NCI-H2107 treated with DMSO at 0.1 percent for 48 hours (cell line): ENCODE data around the gene PRSS50.
"Not testable (repeated sequence)": the region's sequence is repeated elsewhere in the genome, so short reads cannot be mapped to it uniquely, and the experiment has no call there.

Source experiments
- DNase-seq: peaks from one replicate; lab custom pipeline; 2025; ENCODE audit not compliant: unreplicated experiment; lab: John Stamatoyannopoulos, UW

The PRSS50 gene, protein sequence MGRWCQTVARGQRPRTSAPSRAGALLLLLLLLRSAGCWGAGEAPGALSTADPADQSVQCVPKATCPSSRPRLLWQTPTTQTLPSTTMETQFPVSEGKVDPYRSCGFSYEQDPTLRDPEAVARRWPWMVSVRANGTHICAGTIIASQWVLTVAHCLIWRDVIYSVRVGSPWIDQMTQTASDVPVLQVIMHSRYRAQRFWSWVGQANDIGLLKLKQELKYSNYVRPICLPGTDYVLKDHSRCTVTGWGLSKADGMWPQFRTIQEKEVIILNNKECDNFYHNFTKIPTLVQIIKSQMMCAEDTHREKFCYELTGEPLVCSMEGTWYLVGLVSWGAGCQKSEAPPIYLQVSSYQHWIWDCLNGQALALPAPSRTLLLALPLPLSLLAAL

GRCh38 chr3:46717447-46718231, at the start of gene PRSS50:
Gene PRSS50 (minus strand): TSS chr3:46717869. CDS start chr3:46717824, 45 bp downstream.
- no peak for DNase-seq

DNA sequence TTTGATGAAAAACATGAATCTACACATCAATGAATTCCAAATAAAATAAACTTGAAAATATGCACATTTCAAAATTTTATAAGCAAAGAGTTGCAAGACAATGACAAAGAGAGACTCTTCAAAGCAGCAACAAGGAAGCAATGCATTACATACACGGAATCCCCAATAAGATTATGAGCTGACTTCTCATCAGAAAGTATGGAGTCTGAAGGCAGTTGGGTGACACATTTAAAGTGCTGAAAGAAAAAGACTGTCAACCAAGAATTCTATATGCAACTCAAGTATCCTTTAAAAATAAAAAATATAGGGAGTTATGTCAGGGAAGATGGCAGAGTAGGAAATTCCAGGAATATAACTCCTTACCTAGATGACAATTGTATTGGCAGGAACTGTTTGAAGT, 46.5 kb upstream of the PRSS50 start:
- DNase-seq: no peak

DNA sequence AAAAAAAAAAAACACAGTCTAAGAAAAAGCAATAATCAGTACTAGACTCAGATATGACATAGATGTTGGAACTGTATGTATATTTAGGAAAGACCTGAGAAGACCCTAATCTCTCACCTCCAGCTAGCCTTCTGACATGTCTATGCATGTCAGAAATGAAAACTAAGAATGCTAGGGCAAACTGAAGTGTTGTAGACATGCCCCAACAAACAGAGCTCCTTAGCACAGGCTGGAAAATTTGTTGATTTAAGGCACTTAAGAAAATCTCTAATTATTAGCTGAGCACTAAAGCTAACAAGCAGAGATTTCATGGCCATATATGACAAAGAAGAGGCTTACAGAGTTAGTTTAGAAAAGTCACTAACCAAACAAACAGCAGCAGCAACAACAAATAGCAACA, 45.5 kb upstream of the PRSS50 start:
- no peak for DNase-seq

DNA sequence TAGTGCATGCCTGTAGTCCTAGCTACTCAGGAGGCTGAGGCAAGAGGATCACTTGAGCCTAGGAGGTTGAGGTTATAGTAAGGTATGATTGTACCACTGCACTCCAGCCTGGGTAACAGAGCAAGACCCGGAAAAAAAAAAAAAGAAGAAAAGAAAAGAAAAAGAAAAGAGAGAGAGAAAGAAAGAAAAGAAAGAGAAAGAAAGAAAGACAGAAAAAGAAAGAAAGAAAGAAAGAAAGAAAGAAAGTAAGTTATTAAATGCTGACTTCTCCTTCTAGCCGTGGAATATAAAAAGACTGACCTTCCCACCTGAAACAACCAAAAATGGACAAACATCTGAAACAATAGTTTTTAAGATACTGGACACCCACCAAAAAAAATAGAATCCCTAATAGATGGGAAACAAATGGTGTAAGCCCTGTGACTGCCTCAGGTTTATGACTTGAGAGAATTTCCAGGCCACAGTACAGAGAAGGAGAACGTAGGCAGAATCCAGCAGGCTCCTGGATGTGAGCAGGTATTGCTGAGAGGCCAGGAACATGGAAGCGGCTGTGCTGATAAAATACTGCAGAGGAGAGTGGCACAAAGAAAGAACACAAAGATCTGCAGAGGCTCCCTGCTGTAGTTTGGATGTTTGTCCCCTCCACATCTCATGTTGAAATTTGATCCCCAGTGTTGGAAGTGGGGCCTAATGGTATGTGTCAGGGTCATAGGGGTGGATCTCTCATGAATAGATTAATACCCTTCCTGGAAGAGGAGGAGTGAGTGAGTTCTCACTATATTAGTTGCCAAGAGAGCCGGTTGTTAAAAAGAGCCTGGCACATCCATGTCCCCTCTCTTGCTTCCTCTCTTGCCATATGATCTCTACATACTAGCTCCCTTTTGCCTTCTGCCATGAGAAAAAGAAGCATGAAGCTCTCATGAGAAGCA, 41.8 kb upstream of the PRSS50 start:
- DNase-seq: no peak

GRCh38 chr3:46756642-46757041, 39.0 kb upstream of the PRSS50 start:
- no peak for DNase-seq

DNA sequence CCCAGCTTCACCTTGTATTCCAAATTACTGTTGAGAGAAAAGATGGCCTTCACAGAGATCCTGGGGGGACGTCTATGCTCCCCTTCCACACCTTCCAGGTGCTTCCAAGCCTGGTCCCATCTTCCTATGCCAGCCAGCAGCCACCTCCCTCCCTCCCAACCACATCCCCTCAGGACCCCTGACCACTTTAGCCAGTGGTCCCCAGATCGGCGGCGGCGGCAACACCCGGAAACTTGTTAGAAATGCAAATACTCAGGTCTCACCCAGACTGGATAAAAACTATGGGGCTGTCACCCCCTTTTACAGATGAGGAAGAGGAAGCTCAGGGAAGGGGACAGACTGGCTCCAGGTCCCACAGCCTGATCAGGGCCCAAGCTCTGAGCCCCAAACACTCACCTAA, 38.0 kb upstream of the PRSS50 start:
- DNase-seq: no peak

- DNase-seq: not testable (repeated sequence)
Observed at GRCh38 chr3:46753127-46753526, 35.5 kb upstream of the PRSS50 start.

DNA sequence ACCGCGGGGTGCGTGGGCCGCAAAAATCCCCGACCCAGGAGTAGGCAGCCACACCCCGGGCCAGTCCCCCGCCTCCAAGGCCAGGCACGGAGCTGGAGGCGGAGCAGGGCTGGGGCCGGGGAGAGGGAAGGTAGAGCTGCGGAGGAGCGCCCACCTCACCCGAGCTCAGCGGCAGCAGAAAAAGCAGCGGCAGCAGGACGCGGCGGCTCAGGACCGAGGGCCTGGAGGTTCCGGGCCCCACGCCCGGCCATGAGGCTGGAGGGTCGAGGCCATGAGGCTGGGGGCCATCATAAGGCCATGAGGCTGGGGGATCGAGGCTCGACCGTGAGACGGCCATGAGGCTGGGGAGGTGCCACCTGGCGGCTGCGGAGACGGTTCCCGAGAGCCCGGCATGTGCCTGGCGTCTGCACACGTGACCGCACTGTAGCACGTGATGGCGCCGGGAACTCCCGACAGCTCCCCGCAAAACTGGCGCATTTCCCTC, 32.9 kb upstream of the PRSS50 start:
- DNase-seq: no peak

- no peak for DNase-seq
Observed at GRCh38 chr3:46749129-46749528, 31.5 kb upstream of the PRSS50 start.

GRCh38 chr3:46748170-46748569, 30.5 kb upstream of the PRSS50 start:
- DNase-seq: no peak

DNA sequence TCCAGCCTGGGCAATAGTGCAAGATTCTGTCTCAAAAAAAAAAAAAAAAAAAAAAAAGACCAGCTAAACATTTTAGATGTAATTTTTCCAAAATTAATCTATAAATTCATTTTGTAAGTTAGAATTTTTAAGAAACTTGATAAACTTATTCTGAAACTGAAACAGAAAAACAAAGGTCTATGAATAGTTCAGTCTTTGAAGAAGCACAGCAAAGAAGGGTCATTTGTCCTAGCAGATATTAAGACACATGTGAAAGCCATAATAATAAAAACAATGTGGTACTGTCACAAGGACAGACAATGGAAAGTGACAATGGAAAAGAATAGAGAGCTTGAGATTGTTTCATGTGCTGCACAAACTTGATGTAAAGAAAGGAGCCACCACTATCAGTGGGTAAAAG, 29.0 kb upstream of the PRSS50 start:
- DNase-seq: no peak

GRCh38 chr3:46742992-46743585, 25.4 kb upstream of the PRSS50 start:
- DNase-seq: no peak

GRCh38 chr3:46739565-46739964, 21.9 kb upstream of the PRSS50 start:
- not testable (repeated sequence) for DNase-seq

- DNase-seq: no peak
Observed at GRCh38 chr3:46737329-46737731, 19.7 kb upstream of the PRSS50 start.

DNA sequence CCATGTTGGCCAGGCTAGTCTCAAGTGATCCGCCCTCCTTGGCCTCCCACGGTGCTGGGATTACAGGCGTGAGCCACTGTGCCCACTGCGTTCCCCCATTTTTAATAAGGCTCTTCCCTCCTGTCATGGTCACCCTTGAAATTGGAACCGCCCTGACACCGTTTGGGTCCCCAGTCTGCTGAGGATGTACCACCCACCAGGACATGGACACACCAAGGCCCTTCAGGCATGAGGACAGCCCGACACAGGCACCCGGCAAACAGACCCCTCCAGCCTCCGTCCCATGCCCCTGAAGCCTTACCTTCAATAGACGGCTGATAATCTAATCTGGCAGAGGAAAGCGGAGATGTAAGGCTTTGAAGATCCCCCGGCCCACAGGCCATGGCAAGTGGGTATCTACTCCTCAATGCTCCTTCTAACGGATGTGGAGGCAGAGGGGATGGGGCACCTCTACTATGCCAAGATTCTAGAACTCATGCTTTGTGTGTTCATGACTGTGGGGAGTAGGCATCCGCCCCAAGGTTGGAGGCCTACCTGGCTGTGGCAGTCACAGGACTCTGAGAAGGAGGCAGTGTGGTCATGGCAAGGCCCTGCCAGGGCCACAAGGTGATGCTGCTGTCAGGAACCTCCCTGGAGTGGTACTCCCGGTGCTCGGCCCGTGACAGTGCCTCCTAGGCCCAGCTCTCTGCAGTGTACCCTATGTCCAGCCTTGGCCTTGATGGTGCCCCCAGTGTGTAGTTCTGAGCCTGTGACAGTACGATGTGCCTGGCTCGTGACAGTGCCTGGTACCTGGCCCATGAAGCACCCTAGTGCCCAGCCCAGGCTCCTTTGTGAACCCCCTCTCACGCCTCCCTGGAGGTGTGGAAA, 18.6 kb upstream of the PRSS50 start:
- no peak for DNase-seq

DNA sequence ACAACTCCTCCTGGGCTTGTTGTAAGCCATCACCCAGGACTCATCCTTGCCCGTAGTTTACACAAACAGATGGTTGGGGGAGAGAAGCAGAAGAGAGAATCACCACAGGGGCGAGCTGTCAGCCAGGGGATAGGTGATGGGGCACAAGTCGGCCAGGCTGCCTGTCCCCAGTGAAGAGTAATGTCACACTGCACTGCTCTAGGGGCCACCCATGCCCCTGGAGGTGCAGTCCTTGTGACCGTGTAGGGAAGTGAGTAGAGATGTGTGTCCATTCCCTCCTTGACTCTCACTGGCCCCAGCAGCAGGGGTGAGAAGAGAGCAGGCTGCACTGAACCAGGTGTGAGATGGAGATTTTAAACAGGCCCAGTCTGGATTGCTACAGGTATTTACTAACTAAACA, 17.1 kb upstream of the PRSS50 start:
- no peak for DNase-seq

- no peak for DNase-seq
Observed at GRCh38 chr3:46733026-46733800, 15.5 kb upstream of the PRSS50 start.

GRCh38 chr3:46731795-46732194, 14.1 kb upstream of the PRSS50 start:
- DNase-seq: no peak

DNA sequence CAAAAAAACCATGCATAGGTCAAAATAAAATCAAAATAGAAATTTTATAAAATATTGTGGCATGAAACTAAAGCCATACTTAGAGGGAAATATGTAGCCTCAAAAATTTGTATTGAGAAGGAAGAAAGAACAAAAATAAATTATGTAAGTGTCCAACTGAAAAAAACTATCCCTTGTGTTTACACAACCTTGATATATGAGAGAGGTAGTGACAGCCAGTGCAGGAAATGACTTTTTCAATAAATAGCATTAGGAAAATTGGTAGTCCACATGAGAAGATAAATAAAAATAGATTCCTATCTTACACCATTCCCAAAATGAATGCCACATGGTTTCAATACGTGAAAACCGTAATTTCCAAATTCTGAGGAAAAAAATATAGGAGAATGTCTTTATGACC, 13.2 kb upstream of the PRSS50 start:
- no peak for DNase-seq
